ENCODE measurements around the gene HDAC9.

DNA sequence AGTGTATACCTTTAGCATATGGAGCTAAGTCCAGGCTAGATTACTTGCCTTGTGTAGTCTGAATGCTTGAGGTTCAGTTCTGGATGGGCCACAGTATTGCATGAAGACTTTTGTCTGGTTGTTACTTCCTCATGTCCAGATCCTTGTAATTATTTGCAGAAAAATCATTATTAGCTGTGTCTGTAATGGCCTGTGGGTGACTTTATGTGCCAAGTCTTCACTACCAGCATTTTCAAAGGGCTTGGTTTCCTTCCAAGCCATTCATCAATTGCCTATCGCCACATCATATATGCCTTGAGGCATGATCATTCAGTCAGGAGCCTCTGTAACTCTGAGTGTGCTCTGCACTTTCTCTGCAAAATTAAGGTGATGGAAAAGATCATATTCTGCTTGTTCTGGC is 13.8 kb upstream of the HDAC9 start:
- TF ChIP-seq CTCF (IDR thresholded peaks at IDR 0.05) (no peak), POLR2A (IDR thresholded peaks at IDR 0.05) (no peak)
